Activated CD4-positive, CD25-positive, alpha-beta regulatory T cell treated with anti-CD3 and anti-CD28 coated beads, Interleukin-2, amount 50 U/mL, for 16 hours (primary cell): Measurements from ENCODE around the gene IZUMO4.
A peak's percentile ranks its signal among the peaks of the same experiment; 100 is the strongest.
"Not testable (repeated sequence)": the region's sequence is repeated elsewhere in the genome, so short reads cannot be mapped to it uniquely, and the experiment has no call there.

Source experiments
- DNase-seq: peaks from one replicate; pipeline ENCODE4 v3.0.0-alpha.2; 2020; ENCODE audit warnings: low read depth, low spot score

Gene IZUMO4

DNA sequence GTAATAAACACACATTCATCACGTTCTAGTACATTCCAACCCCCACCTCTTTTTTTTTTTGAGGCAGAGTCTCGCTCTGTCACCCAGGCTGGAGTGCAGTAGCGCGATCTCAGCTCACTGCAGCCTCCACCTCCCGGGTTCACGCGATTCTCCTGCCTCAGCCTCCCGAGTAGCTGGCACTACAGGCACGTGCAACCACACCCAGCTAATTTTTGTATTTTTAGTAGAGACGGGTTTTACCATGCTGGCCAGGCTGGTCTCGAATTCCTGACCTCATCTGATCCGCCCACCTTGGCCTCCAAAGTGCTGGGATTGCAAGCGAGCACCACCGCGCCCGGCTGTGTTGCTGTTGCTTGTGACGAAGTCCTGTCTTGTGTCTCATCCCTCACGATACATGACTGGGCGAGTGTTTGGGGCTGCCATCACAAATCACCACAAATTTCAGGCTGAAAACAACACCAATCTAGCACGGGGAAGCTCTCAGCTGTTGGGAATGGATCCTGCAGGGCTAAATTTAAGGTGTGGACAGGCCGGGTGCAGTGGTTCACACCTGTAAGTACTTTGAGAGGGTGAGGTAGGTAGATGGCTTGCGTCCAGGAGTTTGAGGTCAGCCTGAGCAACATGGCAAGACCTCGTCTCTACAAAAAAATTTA lies 16.3 kb upstream of the IZUMO4 start:
- no peak for DNase-seq

DNA sequence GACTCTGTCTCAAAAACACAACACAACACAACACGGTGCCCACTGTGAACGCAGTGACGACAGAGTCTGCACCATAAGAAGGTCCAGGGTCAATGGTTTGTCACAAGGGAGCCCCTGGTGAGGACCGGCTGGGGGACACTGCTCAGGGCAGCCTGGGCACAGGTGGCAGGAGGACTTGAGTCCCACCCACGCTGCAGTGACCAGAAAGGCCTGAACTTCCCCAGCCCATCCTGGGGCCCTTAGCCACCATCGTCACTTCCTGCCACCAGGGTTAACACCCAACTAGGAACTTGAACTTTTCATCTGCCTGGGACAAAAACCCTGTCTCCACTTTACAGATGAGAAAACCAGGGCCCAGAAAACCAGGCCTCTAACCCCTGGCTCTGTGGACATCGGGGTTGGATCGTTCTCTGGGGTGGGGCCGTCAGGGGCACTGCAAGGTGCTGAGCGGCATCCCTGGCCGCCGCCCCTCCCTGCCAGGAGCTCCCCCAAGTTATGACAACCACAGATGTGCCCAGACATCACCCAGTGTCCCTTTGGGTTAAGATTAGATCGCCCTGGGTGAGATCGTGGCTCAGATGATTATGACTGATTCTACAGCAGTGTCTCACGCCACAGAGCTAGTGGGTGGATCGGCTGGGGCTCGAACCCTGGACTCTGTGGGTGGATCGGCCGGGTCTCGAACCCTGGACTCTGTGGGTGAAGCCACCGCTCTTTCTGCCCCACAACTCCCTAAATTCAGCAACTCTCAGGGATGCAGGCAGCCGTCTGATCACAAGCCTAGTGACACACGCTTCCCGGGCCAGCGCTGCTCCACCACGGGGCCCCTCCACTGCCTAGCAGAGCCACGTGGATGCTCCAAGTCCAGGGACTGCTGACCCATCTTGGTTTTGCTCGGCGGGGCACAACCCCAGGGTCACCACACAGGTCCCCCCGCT lies 14.6 kb upstream of the IZUMO4 start:
- DNase-seq: no peak

DNA sequence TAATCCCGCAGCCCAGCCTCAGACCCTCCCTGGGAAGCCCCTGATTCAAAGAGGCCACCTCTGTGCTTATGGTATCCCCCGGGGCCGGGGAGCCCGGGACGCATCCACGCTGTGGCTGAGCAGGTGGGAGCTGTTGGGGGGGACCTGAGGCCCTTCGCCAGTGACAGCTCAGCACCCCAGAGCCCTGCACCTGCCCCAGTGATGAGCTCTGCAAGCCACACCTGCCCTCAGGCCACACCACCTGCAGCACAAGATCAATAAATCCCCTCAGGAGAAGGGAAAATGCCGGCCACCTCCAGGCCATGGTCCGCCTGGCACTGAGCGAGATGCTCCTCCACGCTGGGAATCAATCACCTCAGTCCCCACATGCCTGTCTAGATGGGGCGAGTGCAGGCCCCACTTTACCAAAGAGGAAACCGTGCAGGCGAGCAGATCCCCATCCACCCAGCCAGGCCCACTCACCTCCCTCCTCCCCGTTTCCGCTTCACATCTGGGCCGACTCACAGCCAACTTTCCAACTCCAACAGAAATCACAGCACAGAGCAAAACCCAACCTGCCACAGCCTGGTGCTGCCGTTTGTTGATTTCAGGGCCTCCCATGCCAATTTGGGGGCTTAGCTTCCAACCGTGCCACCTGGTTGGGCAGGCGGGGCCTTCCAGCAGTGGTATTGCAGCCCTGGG lies 13.4 kb upstream of the IZUMO4 start:
- peak; percentile 40 for DNase-seq

DNA sequence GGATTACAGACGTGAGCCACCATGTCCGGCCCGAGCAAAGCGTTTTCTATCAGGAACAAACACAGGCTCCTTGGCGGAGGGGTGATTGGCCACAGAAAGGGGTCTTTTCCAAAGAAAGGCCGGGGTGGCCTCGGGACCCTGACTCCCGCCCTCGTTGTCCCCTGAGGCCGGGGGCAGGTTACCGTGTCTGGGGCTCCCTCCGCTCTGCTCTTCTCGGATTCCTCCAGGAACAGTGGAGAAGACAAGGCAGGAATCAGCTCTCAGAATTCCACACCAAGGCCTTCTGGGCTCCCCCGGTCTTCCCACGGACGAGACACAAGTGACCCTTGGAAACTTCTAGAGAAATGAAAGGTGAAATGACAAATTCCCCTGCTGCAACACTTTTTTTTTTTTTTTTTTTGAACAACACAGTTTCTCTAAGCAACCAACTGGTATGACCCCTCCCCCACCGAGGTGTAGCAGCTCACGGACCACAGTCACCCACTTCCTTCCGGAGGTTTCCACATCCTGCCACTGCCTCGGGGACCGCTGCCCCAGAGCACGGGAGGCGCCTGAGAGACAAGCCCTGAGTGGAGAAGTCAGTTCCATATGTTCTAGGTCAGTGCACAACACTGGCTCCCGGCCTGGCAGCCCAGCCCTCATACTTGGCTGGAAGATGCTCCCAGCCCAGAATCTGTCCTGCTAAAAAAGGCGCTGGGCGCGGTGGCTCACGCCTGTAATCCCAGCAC lies 11.6 kb upstream of the IZUMO4 start:
- peak; percentile 92 for DNase-seq

DNA sequence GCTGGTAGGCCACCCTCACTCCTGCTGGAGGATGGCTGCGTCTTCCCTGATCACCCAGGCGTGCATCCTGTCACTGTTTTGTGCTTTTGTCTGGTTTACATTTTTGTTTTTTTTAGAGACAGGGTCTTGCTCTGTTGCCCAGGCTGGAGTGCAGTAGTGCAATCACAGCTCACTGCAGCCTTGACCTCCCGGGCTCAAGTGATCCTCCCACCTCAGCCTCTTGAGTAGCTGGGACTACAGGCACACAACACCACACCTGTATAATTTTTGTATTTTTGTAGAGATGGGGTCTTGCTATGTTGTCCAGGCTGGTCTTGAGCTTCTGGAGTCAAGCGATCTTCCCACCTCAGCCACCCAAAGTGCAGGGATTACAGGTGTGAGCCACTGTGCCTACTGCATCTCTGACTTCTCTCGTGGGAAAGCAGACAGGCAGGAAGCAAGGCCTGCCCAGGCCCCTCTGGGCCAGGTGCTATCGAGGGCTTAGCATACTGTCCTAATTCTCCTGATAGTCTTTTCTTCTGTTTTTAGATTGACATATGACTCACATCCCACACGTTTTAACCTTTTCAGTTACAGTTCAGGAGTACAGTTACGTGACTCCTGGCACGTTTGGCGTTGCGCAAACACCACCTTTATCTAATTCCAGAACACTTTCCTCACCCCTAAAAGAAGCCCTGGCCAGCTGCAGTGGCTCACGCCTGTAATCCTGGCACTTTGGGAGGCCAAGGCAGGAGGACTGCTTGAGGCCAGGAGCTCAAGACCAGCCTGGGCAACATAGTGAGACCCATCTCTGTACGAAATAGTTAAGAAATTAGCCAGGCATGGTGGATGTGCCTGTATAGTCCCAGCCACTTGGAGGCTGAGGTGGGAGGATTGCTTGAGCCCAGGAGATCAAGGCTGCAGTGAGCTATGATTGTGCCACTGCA lies 9.8 kb upstream of the IZUMO4 start:
- DNase-seq: not testable (repeated sequence)

DNA sequence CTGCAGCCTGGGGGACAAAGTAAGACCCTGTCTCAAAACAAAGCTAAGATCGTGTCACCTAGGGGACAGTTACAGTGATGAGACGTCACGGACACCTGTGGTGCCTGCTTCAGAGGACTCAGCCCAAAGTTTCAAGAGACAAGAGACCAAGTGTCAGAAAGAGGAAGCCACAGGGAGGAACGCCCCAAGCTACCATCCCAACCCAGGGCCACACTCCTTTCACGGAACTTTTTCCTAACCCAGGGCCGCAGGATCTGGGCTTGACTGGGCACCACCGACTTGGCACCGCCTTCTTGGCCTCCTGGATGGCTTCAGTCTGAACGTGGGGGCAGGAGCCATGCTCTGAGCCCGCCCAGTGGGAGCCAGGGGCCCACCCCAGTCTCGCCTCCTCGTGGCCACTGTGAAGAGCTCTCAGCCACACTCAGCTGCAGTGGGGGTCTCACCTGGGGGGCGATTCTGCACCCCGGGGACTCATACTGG lies 9.1 kb upstream of the IZUMO4 start:
- DNase-seq: no peak

DNA sequence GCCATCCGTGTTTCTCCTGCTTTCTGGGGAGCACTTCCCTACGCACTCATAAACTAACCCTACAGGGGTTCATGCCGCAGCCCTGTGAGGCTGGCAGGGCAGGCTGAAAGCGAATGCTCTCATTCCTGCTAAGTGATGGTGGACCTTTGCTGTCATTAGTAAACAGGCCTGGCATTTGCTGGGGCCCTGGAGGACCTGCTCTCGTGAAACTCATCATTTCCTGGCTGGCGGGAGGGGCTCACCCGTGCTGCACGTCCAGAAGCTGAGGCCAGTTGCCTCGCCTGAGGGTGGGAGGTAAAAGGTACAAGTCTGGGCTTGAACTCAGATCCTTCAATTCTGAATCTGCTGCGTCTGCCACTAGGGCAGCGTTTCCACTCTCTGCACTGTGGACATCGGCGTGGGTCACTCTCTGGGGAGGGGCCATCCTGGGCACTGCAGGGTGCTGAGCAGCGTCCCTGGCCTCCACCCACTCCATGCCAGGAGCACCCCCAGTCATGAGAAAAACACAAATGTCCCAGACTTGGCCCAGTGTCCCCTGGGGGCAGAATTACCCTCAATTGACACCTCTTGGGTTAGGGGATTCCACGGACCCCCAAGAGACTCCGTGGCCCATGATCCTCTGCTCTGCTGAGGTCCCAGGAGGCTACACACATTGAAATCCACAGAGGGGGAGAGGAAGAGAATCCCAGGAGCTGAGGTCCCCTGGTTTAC lies 7.6 kb upstream of the IZUMO4 start:
- no peak for DNase-seq

DNA sequence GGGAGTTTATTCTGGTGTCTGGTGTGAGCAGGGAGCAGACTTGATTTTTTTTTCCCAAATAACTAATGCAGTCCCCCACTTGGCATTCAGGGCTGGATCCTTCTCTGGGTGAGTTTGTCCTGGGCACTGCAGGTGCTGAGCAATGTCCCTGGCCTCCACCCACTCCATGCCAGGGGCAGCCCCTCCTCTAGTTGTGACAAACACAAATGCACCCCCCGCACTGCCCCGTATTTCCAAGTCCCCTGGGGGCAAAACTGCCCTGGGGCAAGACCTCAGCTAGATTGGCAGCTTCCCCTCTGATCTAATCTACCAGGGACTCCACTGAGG lies 7.0 kb upstream of the IZUMO4 start:
- no peak for DNase-seq

DNA sequence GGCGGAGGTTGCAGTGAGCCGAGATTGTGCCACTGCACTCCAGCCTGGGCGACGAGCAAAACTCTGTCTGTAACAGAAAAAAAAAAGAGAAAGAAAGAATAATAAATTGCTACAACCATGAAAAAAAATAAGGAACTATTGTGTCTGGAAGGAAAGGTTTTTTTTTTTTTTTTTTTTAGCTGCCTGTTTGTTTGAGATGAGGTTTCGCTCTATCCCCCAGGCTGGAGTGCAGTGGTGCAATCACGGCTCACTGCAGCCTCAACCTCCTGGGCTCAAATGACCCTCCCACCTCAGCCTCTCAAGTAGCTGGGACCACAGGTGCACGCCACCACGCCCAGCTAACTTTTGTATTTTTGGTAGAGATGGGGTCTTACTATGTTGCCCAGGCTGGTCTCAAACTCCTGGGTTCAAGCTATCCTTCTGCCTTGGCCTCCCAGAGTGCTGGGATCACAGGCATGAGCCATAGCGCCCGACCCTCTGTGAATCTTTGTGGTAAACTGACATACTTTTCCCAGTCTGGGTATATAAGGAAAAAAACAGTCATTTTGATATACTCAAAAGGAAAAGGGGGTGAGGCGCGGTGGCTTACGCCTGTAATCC lies 4.7 kb upstream of the IZUMO4 start:
- DNase-seq: not testable (repeated sequence)

DNA sequence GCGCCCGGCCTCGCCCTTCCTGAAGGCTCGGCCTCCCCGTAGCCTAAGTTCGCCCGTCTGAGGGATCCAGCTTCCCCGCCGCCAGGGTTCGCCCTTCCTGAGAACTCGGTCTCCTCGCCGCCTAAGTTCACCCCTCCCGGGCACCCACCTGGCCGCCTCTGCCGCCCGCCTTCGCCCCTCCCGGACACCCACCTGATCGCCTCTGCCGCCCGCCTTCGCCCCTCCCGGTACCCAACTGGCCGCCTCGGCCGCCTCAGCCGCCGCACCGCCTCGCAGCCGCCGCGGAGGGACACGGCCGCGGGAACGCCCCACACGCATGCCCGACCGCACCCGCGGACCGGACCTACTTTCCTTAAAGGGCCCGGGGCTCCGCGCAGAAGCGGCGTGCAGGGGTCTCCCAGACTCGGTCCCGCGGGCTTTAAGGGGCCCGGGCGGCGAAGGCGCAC lies 658 bp upstream of the IZUMO4 start, which contains the start of gene MOB3A:
Gene MOB3A (minus strand): TSS at position 293 of the 446 bp plus-strand sequence. CDS start 17,766 bp downstream, outside the sequence.
- peak; percentile 77 for DNase-seq

DNA sequence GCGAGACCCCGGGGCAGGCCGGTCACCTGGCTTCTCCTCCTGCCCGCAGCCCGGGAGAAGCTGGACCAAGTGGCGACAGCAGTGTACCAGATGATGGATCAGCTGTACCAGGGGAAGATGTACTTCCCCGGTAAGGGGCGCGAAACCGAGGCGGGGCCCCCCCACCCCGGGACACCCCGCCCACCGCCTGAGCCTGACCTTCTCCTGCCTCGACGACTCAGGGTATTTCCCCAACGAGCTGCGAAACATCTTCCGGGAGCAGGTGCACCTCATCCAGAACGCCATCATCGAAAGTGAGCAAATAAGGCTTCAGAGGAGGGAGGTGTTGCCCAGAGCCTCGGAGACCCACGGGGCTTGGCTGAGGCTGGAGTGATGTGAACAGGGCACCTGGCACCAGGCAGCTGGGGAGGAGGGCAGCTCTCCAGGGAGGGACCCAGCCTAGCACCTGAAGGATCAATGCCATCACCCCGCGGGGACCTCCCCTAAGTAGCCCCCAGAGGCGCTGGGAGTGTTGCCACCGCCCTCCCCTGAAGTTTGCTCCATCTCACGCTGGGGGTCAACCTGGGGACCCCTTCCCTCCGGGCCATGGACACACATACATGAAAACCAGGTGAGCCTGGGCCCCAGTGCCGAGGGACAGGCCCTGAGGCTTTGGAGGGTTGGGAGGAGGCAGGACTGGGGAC lies 629 bp downstream of the IZUMO4 start:
- no peak for DNase-seq

DNA sequence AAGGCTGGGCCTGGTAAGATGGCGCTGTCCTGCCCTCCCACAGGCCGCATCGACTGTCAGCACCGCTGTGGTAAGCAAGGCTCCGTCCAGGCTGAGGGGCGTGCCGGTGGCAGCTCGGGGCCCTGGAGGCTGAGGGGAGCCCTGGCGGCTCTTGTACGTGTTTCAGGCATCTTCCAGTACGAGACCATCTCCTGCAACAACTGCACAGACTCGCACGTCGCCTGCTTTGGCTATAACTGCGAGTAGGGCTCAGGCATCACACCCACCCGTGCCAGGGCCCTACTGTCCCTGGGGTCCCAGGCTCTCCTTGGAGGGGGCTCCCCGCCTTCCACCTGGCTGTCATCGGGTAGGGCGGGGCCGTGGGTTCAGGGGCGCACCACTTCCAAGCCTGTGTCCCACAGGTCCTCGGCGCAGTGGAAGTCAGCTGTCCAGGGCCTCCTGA lies 1.2 kb downstream of the IZUMO4 start:
- no peak for DNase-seq

DNA sequence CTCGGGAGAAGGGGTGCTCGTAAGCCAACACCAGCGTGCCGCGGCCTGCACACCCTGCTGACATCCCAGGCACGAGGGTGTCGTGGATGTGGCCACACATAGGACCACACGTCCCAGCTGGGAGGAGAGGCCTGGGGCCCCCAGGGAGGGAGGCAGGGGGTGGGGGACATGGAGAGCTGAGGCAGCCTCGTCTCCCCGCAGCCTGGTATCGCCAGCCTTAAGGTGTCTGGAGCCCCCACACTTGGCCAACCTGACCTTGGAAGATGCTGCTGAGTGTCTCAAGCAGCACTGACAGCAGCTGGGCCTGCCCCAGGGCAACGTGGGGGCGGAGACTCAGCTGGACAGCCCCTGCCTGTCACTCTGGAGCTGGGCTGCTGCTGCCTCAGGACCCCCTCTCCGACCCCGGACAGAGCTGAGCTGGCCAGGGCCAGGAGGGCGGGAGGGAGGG lies 2.4 kb downstream of the IZUMO4 start:
- DNase-seq: no peak

DNA sequence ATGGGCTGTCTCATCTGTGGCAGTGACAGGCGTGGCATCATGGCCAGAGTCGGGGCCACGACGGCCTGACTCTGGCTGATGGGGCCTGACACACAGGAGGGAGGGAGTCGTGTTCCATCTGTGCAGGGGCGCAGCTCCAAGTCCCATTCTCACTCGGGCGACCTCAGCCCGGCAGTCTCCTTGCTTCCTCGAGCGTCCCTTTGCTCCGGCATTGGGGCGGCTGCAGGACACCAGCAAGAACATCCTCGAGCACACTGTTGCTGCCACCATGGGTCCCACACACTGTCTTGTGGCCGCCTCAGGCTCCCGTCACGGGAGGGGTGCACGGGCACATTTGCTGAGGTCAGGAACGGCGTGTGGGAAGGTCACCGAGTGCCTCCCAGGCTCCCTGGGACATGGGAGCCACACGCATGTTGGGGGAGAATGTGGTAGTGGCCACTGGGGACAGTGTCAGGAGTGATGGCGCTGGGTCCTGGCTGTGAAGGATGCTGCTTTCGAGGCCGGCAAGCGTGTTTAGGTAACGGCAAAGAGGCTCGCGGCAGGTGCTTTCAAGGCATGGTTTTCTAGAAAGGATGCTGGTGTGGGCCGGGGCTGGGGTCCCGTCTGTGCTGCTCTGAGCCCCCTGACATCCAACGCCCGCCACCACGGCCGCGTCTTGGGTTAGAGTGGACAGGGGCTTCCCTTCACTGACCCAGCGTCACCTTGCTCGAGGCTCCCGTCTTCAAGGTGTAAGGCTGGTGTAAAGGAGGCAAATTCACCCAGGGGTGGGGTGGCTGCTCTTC lies 3.4 kb downstream of the IZUMO4 start:
- DNase-seq: no peak

DNA sequence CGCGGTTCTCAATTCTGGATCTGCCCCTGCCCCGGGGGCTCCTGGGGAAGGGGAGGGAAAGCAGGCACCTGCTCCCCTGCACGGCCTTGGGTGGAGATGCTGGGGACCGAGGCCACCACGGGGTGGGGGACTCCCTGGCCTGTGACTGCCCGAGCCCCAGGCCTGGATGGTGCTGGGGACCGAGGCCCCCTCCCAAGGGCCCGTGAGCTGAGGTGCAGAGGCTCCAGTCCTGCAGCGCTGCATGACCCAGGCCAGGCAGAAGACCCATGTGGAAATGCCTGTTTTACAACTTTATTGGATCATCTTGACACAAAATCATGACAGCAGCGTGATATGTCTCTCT lies 4.0 kb downstream of the IZUMO4 start:
- no peak for DNase-seq

DNA sequence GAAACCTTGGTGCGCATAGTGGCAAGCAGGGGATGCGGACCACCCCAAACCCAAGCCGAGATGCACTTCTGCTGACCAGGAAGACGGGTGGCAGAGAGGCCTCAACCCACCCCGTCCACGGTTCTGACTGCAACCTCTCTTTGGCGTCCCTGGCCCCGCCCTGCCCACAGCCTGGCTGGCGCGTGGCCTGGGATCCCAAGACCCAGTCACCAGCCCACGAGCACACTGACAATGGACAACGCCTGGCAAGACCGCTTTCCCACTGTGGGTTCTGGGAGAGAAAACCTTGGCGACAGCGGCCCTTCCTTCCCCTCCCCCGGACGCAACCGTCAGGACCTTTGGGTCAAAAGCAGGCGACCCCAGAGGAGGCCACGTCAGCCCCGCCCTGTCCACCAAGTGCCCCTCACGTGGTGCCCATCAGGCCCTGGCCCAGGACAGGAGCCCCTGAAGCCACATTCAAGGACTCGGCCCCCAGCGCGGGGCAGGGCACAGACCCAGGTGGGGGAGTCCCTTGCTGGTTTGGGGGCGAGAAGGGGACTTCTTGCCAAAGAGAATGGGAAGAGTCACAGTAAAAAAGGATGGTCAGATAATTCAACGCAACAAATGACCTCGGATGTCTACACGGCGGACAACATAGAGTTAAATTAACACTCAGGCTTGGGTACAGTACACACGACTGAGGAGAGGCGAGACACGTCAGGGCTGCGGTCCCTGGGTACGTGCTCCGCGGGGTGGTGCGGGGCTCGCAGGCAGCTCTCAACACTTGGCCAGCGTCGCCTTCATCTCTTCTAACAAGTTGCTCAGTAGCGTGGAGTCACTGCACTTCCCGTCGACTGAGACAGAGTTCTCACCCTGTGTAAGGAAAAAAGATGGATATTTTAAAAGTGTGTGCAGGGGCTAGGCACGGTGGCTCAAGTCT lies 5.0 kb downstream of the IZUMO4 start:
- no peak for DNase-seq
